C1 segment of cervical spinal cord (tissue), 14 donors: ENCODE data around the gene STPG1.
A peak's percentile ranks its signal among the peaks of the same experiment; 100 is the strongest.
"Not testable (repeated sequence)": the region's sequence is repeated elsewhere in the genome, so short reads cannot be mapped to it uniquely, and the experiment has no call there.

Source experiments
- DNase-seq, 14 donors: peaks; one replicate each; lab custom pipeline; 2025; lab: John Stamatoyannopoulos, UW

Gene STPG1, protein sequence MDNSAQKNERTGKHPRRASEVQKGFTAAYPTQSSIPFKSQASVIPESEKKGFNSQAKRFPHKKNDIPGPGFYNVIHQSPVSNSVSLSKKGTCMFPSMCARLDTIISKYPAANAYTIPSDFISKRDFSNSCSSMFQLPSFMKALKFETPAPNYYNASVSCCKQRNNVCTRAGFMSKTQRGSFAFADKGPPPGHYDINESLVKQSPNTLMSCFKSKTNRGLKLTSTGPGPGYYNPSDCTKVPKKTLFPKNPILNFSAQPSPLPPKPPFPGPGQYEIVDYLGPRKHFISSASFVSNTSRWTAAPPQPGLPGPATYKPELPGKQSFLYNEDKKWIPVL

DNA sequence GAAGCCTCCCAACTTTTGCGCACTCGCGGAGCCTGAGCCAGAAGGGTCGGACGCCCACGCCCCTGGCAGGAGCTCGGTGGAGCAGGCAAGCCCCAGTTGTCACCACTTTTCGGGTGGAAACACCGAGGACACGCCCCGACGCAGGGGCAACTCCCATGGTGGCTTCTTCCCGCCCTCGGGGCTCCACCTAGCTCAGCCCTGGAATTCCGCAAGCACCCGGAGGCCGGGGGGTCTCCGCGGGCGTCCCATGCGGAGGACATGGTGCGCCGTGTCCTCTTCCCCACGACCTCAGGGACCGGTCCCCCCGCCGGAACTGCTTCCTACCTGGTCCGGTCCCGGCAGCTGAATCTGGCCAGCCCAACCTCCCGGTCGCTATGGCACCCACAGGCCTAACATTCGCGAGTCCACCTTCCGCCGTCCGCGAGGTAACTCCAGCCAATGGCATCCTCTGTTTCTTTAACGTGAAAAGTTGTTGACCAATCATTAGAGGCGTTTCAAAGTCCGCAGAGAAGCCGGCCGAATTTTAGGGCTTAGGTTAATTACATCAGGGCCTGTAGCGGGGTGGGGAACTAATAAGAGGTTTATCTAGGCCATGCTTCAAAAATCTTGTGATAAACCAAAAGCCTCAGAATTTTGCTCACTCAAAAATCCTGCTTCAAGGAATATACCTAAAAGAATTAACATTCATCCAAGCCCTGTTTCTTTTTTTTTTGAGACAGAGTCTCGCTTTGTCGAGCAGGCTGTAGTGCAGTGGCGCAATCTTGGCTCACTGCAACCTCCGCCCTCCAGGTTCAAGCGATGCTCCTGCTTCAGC lies at the start of gene STPG1:
STPG1 (minus strand) TSS at position 433 of the 814 bp plus-strand sequence. CDS start 12,394 bp downstream, outside the sequence.
- DNase-seq, result peak in 12 of 14 donors; percentile 53 to 93 (median 70)

DNA sequence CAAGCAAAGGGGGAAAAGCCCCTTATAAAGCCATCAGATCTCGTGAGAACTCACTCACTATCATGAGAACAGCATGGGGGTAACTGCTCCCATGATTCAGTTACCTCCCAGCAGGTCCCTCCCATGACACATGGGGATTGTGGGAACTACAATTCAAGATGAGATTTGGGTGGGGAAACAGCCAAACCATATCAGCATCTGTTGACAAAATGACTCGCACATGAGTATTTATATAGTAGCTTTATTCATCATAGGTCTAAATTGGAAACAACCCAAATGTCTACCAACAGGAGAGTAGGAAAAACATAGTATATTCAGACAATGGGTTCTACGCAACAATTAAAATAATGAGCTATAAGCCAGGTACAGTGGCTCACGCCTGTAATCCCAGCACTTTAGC lies 48.5 kb upstream of the STPG1 start:
- DNase-seq, result not testable (repeated sequence)

DNA sequence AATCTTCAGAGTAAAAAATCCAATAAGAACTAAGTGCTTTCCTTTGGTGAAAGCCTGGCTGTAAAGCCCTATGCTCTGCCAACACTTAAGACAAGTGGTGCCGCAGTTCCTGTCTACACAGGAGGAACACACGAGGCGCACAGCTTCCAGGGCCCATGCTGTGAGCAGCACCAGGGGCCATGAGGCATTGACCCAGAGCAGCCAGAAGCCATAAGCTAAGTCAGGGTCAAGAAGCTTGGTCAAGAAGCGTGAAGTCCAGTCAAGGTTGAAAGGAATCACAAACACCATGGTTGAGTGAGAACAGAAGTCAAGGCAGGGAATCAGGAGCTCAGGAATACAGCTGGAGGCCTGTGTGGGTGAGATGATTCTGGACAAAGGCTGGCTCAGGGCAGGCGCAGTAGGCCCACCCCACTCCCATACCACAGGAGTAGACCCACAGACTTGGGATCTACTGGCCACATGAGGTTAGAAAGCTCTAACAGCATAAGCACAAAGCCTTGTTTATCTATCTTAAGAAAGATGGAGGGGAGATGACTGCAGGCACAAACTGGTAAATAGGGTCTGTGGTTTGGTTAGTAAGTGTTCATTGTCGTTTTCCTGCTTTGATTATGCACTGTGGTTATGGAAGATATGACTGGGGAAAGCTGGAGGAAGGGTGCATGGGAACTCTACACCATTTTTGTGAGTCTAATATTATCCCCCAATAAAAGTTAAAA lies 46.1 kb upstream of the STPG1 start:
- DNase-seq, result no peak

DNA sequence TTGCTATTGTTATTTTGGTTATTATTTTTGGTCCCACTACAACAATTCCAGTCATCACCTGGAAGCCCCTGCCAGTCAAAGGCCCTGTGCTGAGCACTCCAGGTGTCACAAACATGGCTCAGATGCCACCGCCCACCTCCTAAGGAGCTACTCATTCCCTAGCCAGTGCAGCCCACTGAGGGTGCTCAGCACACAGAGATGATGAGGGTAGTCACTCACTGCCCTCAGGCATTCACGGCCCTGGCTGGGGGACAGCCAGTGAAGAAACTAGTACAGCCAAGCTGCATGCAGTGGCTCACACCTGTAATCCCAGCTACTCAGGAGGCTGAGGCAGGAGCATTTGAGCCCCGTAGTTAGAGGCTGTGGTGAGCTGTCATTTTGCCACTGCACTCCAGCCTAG lies 44.3 kb upstream of the STPG1 start:
- DNase-seq, result no peak

DNA sequence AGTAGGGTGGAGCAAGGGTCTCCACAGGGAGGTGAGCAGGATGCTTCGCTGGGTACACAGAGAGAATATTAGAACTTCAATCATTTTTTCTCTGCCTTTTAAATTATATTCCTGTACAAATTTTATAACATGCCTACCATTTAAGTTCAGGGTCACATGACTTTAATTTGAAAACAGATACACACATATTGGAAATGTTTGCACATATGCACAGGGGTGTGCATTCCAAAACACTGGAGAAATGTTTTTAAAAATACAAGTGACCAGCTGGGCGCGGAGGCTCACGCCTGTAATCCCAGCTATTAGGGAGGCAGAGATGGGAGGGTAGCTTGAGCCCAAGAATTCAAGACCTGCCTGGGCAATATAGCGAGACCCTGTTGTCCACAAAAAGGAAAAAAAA lies 41.7 kb upstream of the STPG1 start:
- DNase-seq, result no peak

DNA sequence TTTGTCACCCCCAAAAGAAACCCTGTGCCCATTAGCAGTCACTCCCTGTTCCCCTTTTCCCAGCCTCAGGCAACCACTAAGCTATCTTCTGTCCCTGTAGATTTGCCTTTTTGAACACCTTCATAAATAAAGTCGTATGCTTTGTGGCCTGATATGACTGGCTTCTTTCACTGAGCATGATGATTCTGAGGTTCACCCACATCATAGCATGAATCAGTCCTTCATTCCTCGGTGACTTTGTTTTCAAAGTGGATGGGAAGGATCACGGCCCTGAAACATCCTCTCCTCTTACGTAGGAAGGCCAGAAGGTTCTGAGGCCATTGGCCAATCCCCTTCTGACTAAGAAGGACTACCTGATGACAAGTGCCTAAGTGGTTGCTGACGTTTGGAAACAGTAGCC lies 41.1 kb upstream of the STPG1 start:
- DNase-seq, result no peak

- DNase-seq, result no peak
Observed at GRCh38 chr1:24452922-24453485, 39.4 kb upstream of the STPG1 start.

- no peak for DNase-seq
Observed at GRCh38 chr1:24451746-24452145, 38.2 kb upstream of the STPG1 start.

- no peak for DNase-seq
Observed at GRCh38 chr1:24450857-24451397, 37.3 kb upstream of the STPG1 start.

DNA sequence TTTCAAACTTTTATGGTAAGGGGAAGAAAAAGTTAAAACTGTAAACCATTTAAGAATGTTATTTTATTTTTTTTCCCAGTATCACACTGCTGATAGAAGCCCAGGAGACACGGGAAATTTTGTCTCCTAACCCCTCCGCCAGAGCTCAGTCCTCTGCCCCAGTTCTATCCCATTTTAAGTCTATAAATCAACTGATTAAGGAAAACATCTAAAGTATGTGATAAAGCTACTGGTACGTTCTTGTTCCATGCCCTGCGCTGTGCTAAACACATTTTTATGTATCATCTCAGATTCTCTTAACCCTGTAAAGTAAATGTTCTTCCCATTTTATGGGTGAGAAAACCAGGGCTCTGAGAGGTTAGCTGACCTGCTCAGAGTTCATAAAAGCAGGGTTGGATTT lies 36.7 kb upstream of the STPG1 start:
- no peak for DNase-seq

DNA sequence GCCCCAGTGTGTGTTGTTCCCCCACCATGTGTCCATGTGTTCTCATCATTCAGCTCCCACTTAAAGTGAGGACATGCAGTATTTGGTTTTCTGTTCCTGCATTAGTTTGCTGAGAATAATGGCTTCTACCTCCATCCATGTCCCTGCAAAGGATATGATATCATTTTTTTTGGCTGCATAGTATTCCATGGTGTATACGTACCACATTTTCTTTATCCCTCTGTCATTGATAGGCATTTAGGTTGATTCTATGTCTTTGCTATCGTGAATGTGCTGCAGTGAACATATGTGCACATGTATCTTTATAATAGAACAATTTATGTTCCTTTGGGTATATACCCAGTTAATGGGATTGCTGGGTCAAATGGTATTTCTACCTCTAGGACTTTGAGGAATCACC lies 32.9 kb upstream of the STPG1 start:
- DNase-seq, result not testable (repeated sequence)

- DNase-seq, result peak in 7 of 14 donors; percentile 9 to 36 (median 15)
Observed at GRCh38 chr1:24443241-24443656, 29.7 kb upstream of the STPG1 start.

GRCh38 chr1:24442764-24443163 lies 29.2 kb upstream of the STPG1 start:
- DNase-seq, result peak in 1 of 14 donors; percentile 11

DNA sequence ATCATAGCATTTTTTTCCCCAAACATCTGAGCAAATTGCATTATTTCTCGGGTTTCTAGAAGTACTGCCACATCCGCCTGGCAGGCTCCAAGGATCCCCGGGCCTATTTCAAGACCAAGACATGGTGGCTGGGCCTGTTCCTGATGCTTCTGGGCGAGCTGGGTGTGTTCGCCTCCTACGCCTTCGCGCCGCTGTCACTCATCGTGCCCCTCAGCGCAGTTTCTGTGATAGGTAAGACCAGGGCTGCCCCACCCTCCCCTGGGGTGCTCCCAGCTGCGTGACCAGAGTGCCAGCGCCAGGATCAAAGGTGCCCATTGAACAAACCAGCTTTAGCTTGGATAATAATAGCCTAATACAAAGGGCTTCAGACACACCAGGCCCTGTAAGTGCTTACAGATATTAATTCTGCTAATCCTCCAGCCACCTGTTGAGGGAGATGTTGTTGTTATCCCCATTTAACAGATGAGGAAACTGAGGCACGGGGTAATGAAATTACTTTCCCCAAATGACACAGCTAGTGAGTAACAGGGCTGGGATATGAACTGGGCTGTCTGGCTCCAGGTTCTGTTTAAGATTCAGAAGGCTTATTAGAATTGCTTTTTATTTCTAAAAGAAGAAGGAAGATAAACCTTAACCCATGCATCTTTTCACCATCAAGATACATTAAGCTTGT lies 28.6 kb upstream of the STPG1 start:
- DNase-seq, result no peak

- peak in 1 of 14 donors; percentile 14 for DNase-seq
Observed at GRCh38 chr1:24441480-24441879, 27.9 kb upstream of the STPG1 start.

DNA sequence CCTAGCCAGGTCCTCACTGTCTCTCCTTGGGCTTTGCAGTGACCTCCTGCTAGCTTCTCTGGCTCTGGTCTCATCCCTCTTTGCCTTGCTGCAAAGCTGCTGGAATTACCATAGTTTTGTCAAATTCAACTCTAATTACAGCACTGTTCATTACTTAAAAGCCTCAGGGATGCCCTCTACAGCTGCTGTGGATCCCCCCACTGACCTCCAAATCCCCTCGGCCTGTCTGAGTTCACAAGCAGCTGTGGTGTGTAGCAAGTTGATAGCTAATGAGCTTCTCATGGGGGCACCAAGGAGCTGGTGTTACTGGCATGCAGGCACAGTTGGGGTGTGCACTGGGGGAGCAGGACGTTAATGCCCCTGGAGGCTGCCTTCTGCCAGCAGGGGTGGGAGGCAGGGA lies 26.9 kb upstream of the STPG1 start:
- DNase-seq, result no peak

GRCh38 chr1:24438423-24438901 lies 24.9 kb upstream of the STPG1 start:
- DNase-seq, result peak in 9 of 14 donors; percentile 22 to 97 (median 47)

DNA sequence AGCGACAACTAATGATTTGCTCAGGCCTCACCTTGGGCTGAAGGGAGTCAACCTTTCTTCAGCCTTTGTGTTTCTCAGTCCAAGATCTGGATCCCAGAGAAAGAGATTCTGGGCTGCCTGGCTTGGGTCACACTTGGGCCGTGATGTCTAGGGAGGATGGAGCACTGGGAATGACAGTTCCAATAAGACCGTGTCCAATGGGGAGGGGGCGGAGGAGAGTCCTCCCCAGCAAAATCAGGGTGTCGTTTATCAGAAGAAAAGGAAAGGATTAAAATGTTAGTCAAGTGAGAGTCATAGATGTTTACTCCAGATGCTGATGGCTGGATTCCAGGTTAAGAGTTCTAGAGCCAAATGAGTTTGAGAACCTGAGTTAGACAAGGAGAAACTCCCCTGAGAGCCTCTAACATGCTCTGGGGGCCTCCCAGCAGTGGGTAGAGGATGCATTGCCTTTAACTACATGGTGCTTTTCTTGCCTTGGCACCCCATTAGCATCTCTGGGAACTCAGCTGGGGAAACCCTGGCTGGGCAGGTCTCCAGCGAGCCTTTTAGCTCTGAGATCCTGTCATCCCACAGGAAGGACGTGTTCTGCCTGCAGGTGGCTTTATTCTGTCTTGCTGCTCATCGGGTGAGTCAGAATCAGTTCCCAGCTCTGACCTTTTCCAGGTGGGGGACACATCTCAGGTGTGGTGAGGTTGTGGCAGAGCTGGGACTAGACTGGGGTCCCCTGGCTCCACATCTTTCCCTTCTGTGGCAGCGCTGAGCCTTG lies 24.2 kb upstream of the STPG1 start:
- DNase-seq, result peak in 2 of 14 donors; percentile 42 to 70

DNA sequence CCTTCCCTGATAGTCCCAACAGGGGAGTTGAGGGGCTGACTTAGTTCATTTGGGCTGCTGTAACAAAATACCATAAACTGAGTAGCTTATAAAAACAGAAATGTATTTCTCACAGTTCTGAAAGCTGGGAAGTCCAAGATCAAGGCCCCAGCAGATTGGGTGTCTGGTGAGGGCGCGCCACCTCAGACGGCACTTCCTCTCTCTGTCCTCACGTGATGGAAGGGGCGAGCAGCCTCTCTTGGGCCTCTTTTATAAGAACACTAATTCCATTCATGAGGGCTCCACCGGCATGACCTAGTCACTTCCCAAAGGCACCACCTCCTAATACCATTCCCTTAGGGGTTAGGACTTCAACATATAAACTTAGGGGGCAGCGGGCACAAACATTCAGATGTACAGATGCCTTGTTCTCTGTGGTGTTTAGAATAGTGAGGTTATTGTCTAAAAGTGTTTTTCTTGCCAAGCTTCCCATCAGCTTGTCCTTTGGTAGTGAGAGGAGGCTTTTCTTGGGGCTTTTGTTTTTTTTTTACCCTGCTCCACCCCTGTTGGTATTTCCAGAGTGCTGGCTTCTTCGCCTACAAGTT lies 22.3 kb upstream of the STPG1 start:
- peak in 4 of 14 donors; percentile 18 to 36 (median 22) for DNase-seq

- no peak for DNase-seq
Observed at GRCh38 chr1:24427545-24427862, 13.9 kb upstream of the STPG1 start.
